ENCODE results near the gene TRIM26.
A peak's percentile ranks its signal among the peaks of the same experiment; 100 is the strongest.

Gene TRIM26

GRCh38 chr6:30207619-30208295 is 5.4 kb downstream of the TRIM26 start:
- no peak for DNase-seq

GRCh38 chr6:30206799-30207618 is 6.2 kb downstream of the TRIM26 start:
- DNase-seq = no peak

- DNase-seq = no peak
Measured at GRCh38 chr6:30206152-30206551, 7.1 kb downstream of the TRIM26 start.

GRCh38 chr6:30204116-30204515 is 9.1 kb downstream of the TRIM26 start:
- DNase-seq = no peak

GRCh38 chr6:30202366-30202765 is 10.8 kb downstream of the TRIM26 start:
- no peak for DNase-seq

- DNase-seq = peak; percentile 69
Measured at GRCh38 chr6:30200551-30201281, 12.5 kb downstream of the TRIM26 start.

GRCh38 chr6:30198166-30199084 is 14.8 kb downstream of the TRIM26 start:
- no peak for DNase-seq

GRCh38 chr6:30196376-30196775 is 16.8 kb downstream of the TRIM26 start:
- no peak for DNase-seq

GRCh38 chr6:30195951-30196350 is 17.3 kb downstream of the TRIM26 start:
- DNase-seq = no peak

GRCh38 chr6:30194797-30195690 is 18.2 kb downstream of the TRIM26 start:
- no peak for DNase-seq

GRCh38 chr6:30192076-30192475 is 21.1 kb downstream of the TRIM26 start:
- no peak for DNase-seq

GRCh38 chr6:30188541-30188940 is 24.7 kb downstream of the TRIM26 start:
- no peak for DNase-seq

GRCh38 chr6:30185846-30186484 is 27.2 kb downstream of the TRIM26 start:
- DNase-seq = no peak

GRCh38 chr6:30184417-30185031 is 28.7 kb downstream of the TRIM26 start:
- no peak for DNase-seq

- no peak for DNase-seq
Measured at GRCh38 chr6:30180145-30180544, 33.1 kb downstream of the TRIM26 start.

- no peak for DNase-seq
Measured at GRCh38 chr6:30178837-30179236, 34.4 kb downstream of the TRIM26 start.

- DNase-seq = no peak
Measured at GRCh38 chr6:30175765-30176164, 37.4 kb downstream of the TRIM26 start.

GRCh38 chr6:30172681-30173080 is 40.5 kb downstream of the TRIM26 start:
- no peak for DNase-seq

- peak; percentile 44 for DNase-seq
Measured at GRCh38 chr6:30171677-30172471, 41.3 kb downstream of the TRIM26 start.
